ENCODE results near the gene CST9. TPM values are rescaled to one million over a fixed set of nuclear protein-coding genes. Genes with fewer than 3 reads are reported as not detected.

The CST9 gene
- total and polyA plus RNA-seq, 8 donors, result not detected

- ATAC-seq, result no peak
- H3K27me3 ChIP-seq, result no peaks in the 10 kb centered on the region
- no peak overlapping the region for H3K4me3 ChIP-seq
- intact Hi-C loops (cut with DNase I), result loop anchor here in 1 of 2 donors (10.0 kb wide), 1 partner anchor 159 kb away; no protein-coding TSS in a partner anchor
- H3K9me3 ChIP-seq, result no peaks in the 10 kb centered on the region
- no peaks in the 10 kb centered on the region for H3K36me3 ChIP-seq
- H3K27ac ChIP-seq, result no peak overlapping the region
- H3K4me1 ChIP-seq, result peaks cover 0 to 4% of the 10 kb centered on the region in 2 donors
- no peak for DNase-seq
- TF ChIP-seq CTCF (IDR thresholded peaks at IDR 0.05), result no peak
These were observed 2.4 kb downstream of the CST9 start for GRCh38 chr20:23603321-23603720.

GRCh38 chr20:23602699-23603098 is 3.0 kb downstream of the CST9 start:
- intact Hi-C loops (cut with DNase I), result loop anchor here in 1 of 2 donors (10.0 kb wide), 1 partner anchor 158 kb away; no protein-coding TSS in a partner anchor
- TF ChIP-seq CTCF (IDR thresholded peaks at IDR 0.05), result no peak
- ATAC-seq (no peak), DNase-seq (no peak)
- Histone ChIP-seq H3K36me3 (no peaks in the 10 kb centered on the region), H3K27ac (no peak overlapping the region), H3K27me3 (no peaks in the 10 kb centered on the region), H3K9me3 (no peaks in the 10 kb centered on the region), H3K4me1 (peaks cover 0 to 4% of the 10 kb centered on the region in 2 donors), H3K4me3 (no peak overlapping the region)

- Histone ChIP-seq H3K27ac (no peak overlapping the region), H3K9me3 (no peaks in the 10 kb centered on the region), H3K4me3 (no peak overlapping the region), H3K4me1 (peaks cover 0 to 4% of the 10 kb centered on the region in 2 donors), H3K36me3 (no peaks in the 10 kb centered on the region), H3K27me3 (no peaks in the 10 kb centered on the region)
- TF ChIP-seq CTCF (IDR thresholded peaks at IDR 0.05), result no peak
- intact Hi-C loops (cut with DNase I), result loop anchor here in 1 of 2 donors (10.0 kb wide), 1 partner anchor 157 kb away; no protein-coding TSS in a partner anchor
- ATAC-seq (no peak), DNase-seq (no peak)
These were observed 3.5 kb downstream of the CST9 start for GRCh38 chr20:23602241-23602640.

- Histone ChIP-seq H3K9me3 (no peaks in the 10 kb centered on the region), H3K27me3 (no peaks in the 10 kb centered on the region), H3K27ac (no peak overlapping the region), H3K4me3 (no peak overlapping the region), H3K4me1 (peaks cover 0 to 2% of the 10 kb centered on the region in 2 donors), H3K36me3 (no peaks in the 10 kb centered on the region)
- no peak for TF ChIP-seq CTCF (IDR thresholded peaks at IDR 0.05)
- no peak for DNase-seq
- ATAC-seq, result no peak
- intact Hi-C loops (cut with DNase I), result loop anchor here in 1 of 2 donors (10.0 kb wide), 1 partner anchor 157 kb away; no protein-coding TSS in a partner anchor
These were observed 4.0 kb downstream of the CST9 start for GRCh38 chr20:23601715-23602114.

- intact Hi-C loops (cut with DNase I), result no loop called here
- Histone ChIP-seq H3K4me3 (no peak overlapping the region), H3K9me3 (no peaks in the 10 kb centered on the region), H3K4me1 (no peaks in the 10 kb centered on the region), H3K27me3 (no peaks in the 10 kb centered on the region), H3K36me3 (no peaks in the 10 kb centered on the region), H3K27ac (no peak overlapping the region)
- no peak for ATAC-seq
- no peak for DNase-seq
- TF ChIP-seq CTCF (IDR thresholded peaks at IDR 0.05), result no peak
These were observed 7.2 kb downstream of the CST9 start for GRCh38 chr20:23598481-23598880.

Data from left lung (tissue), 10 donors.